HG02588 (cell line): ENCODE measurements around the gene CDC42.
"Not testable (repeated sequence)": the region's sequence is repeated elsewhere in the genome, so short reads cannot be mapped to it uniquely, and the experiment has no call there.

ENCODE experiments used
- ATAC-seq: cut with Tn5 transposase; IDR thresholded peaks from one replicate; pipeline ENCODE4 v1.9.1; 2021; ENCODE audit warnings: mild to moderate bottlenecking, moderate library complexity; ENCODE audit not compliant: unreplicated experiment

Gene CDC42

GRCh38 chr1:22034834-22035233 is 17.7 kb upstream of the CDC42 start:
- not testable (repeated sequence) for ATAC-seq

- no peak for ATAC-seq
Observed at GRCh38 chr1:22037520-22037919, 15.0 kb upstream of the CDC42 start.

- ATAC-seq = no peak
Observed at GRCh38 chr1:22038036-22038435, 14.5 kb upstream of the CDC42 start.

GRCh38 chr1:22039594-22040285 is 12.8 kb upstream of the CDC42 start:
- peak; percentile 91 for ATAC-seq

- ATAC-seq = no peak
Observed at GRCh38 chr1:22040286-22040623, 12.3 kb upstream of the CDC42 start.

- ATAC-seq = no peak
Observed at GRCh38 chr1:22041505-22041904, 11.0 kb upstream of the CDC42 start.

- no peak for ATAC-seq
Observed at GRCh38 chr1:22043198-22043769, 9.2 kb upstream of the CDC42 start.

GRCh38 chr1:22044690-22045420 is 7.7 kb upstream of the CDC42 start:
- ATAC-seq = no peak

GRCh38 chr1:22045604-22046228 is 6.8 kb upstream of the CDC42 start:
- no peak for ATAC-seq

- no peak for ATAC-seq
Observed at GRCh38 chr1:22048351-22049192, 3.9 kb upstream of the CDC42 start.

GRCh38 chr1:22050330-22050729 is 2.2 kb upstream of the CDC42 start:
- ATAC-seq = no peak

GRCh38 chr1:22051607-22052114 is 848 bp upstream of the CDC42 start:
- no peak for ATAC-seq

- ATAC-seq = peak; percentile 38
Observed at GRCh38 chr1:22053017-22053860, 730 bp downstream of the CDC42 start.

- ATAC-seq = no peak
Observed at GRCh38 chr1:22053861-22054770, 1.6 kb downstream of the CDC42 start.

GRCh38 chr1:22055463-22055862 is 3.0 kb downstream of the CDC42 start:
- ATAC-seq = no peak

GRCh38 chr1:22056043-22056442 is 3.5 kb downstream of the CDC42 start:
- ATAC-seq = no peak

GRCh38 chr1:22056936-22057335 is 4.4 kb downstream of the CDC42 start:
- ATAC-seq = no peak

- no peak for ATAC-seq
Observed at GRCh38 chr1:22057861-22058260, 5.4 kb downstream of the CDC42 start.
